HG03439 (cell line): ENCODE results near the gene SMIM24.
A peak's percentile ranks its signal among the peaks of the same experiment; 100 is the strongest.
"Not testable (repeated sequence)": the region's sequence is repeated elsewhere in the genome, so short reads cannot be mapped to it uniquely, and the experiment has no call there.

Source experiments
- ATAC-seq: cut with Tn5 transposase; IDR thresholded peaks from one replicate; pipeline ENCODE4 v1.9.1; 2021; ENCODE audit warnings: mild to moderate bottlenecking, moderate library complexity; ENCODE audit not compliant: unreplicated experiment

SMIM24 gene

GRCh38 chr19:3457528-3458228 is 22.6 kb downstream of the SMIM24 start:
- no peak for ATAC-seq

DNA sequence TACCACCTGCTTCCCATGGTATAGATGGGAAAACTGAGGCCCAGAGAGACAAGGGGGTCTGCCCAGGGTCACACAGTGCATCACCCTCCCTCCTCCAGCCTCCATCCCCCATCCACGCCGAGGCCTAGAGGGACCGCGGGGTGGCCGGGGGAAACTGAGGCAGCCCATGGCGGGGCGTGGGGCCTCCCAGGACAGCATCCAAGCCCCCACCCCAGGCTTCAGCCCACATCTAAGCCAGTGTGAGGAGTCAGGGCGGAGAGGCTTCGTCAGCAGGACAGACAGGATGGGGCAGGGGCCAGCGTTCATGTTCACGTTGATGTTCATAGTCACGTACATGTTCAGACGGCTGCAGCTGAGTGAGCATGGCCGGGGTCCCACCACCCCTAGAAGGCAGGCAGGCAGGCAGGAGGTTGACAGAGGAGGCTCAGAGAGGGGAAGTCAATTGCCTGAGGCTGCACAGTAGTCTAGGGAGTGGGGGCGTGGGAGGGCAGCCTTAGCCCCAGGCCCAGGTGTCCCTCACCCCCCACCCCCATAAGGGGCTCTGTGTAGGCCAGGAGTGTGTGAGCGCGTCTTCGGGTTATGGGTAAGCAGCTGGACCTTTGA is 23.3 kb downstream of the SMIM24 start:
- no peak for ATAC-seq

DNA sequence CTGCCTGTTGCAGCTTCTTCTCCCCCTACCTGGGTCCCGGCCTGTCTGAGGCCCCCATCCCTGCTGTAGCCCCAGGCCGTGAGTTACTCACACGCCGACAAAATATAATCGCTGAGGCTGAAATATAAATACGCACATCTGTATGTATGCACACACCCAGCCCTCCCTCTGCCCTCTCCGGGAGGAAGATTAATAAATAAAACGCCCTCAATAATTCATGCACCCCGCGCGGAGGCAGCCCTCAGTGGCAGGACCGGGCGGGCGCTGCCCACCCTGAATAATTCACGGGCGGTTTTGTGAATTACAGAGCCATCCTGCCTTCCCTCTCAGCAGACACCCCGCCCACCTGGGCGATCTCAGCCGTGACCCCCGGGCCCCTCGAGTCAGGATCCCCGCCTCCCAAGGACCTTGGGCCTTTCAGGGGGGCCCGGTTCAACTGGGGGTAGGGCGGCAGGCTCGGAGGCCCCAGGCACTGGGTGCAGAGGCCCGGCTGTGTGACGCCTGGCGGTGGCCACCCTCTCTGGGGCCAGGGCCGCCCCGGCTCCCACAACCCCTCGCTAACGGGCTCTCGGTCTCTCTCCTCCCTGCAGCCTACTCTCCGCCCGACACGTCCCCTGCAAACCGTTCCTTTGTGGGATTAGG is 24.2 kb downstream of the SMIM24 start:
- no peak for ATAC-seq

GRCh38 chr19:3455393-3455955 is 24.9 kb downstream of the SMIM24 start:
- no peak for ATAC-seq

GRCh38 chr19:3454656-3455392 is 25.5 kb downstream of the SMIM24 start:
- ATAC-seq: no peak

- no peak for ATAC-seq
Observed at GRCh38 chr19:3453840-3454239, 26.5 kb downstream of the SMIM24 start.

DNA sequence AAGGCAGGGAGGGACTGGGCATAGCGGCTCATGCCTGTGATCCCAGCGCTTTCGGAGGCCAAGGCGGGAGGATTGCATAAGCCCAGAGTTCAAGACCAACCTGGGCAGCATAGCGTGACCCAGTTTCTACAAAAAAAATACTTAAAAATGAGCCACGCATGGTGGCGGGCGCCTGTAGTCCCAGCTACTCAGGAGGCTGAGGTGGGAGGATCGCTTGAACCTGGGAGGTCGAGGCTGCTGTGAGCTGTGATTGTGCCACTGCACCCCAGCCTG is 27.4 kb downstream of the SMIM24 start:
- not testable (repeated sequence) for ATAC-seq

DNA sequence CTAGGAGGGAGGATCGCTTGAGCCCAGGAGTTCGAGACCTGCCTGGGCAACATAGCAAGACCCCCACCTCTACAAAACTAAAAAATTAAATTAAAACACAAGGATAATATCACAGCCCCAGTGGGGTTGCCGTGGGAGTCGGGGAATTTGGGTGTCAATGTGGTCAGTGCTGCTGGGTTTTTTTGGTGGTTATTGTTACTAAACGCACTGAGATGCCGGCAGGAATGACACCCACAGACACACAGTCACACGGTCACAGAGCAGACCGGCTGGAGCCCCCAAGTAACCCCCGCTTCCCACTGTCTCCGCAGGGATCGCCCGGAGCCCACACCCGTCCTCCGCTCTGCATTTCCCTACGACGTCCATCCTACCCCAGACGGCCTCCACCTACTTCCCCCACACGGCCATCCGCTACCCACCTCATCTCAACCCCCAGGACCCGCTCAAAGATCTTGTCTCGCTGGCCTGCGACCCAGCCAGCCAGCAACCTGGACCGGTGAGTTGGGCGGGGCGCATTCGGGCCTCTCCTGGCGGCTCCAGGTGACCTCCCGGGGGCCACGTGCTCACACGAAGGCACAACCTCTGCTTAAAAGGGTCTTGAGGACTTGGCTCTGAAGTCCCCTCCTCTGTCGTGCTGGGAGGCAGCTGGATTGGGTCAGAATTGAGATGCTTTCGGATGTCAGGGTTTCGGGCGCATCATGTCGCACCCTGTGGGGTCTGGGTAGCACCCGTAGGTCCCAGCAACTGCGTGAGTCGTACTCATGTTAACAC is 28.0 kb downstream of the SMIM24 start:
- no peak for ATAC-seq

GRCh38 chr19:3451451-3451866 is 28.9 kb downstream of the SMIM24 start:
- ATAC-seq: no peak

GRCh38 chr19:3450796-3451411 is 29.4 kb downstream of the SMIM24 start:
- ATAC-seq: peak; percentile 51

DNA sequence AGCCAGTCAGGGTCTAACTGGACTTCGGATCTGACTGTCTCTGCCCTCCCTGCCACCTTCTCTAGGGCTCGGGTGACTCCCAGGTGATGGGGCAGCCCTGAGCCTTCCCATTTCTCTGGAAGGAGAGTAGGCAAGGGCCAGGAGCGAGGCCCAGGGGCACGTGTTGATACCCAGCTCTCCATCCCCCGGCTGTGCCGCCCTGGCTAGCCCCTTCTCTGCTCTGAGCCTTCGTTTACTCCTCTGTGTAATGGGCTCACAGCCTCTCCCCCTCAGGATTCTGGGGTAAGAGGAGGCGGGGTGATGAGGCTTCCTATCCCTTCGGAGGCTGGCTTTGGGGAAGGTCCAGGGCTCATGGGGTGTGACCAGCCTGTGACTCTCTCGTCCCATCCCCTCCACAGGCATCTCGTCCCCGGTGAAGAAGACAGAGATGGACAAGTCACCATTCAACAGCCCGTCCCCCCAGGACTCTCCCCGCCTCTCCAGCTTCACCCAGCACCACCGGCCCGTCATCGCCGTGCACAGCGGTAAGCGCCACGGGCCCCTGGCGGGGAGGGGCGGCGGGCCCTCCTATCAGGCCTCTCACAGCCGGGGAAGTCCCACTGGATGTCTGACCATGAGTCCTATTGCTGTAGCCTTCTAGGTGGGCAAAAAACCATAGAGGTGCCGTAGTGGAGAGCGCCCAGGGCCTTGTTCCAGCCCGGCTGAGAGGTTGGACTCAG is 31.6 kb downstream of the SMIM24 start:
- ATAC-seq: no peak

DNA sequence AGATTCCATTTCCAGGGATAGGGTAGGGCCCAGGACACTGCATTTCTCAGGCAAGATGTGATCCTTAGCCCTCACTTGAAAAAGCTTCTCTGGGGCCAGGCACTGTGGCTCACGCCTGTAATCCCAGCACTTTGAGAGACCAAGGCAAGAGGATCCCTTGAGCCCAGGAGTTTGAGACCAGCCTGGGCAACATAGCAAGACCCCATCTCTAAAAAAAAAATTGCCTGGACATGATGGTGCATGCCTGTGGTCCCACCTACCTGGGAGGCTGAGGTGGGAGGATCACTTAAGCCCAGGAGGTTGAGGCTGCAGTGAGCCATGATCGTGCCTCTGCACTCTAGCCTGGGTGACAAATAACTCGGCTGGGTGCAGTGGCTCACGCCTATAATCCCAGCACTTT is 33.7 kb downstream of the SMIM24 start:
- not testable (repeated sequence) for ATAC-seq

- ATAC-seq: no peak
Observed at GRCh38 chr19:3444695-3445234, 35.6 kb downstream of the SMIM24 start.

DNA sequence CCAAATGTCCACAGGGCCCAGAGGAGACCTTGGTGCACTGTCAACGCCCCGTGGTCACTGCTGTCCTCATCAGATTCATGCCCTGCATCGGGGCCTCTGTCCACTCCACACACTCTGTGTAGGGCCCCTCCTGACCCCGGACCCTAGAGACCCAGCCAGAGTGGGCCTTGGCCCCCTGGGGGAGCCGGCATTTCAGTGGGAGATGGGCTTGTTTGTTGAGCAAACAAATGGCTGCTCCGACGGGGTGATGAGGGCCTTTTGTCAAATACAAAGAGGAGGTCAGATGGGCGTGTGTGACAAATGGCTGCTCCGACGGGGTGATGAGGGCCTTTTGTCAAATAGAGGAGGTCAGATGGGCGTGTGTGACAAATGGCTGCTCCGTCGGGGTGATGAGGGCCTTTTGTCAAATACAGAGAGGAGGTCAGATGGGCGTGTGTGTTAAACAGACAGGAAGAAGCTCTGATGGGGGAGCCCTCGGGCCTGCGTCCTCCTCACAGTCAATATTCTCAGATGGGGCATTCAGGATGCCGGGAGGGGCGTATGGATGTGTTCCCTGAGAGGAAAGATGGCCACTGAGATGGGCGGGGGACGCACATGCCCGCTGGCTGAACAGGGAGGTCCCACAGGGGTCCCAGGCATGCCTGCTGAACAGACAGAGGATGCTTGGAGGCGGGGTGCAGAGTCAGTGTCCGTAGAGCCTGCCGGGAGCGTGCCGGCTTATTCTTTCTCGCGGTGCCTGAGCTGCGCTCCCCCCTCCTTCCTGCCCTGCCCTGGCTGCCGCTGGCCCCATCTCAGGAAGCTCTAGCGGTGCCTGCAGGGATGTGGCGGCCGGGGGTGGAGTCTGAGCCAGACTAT is 36.3 kb downstream of the SMIM24 start:
- ATAC-seq: no peak

DNA sequence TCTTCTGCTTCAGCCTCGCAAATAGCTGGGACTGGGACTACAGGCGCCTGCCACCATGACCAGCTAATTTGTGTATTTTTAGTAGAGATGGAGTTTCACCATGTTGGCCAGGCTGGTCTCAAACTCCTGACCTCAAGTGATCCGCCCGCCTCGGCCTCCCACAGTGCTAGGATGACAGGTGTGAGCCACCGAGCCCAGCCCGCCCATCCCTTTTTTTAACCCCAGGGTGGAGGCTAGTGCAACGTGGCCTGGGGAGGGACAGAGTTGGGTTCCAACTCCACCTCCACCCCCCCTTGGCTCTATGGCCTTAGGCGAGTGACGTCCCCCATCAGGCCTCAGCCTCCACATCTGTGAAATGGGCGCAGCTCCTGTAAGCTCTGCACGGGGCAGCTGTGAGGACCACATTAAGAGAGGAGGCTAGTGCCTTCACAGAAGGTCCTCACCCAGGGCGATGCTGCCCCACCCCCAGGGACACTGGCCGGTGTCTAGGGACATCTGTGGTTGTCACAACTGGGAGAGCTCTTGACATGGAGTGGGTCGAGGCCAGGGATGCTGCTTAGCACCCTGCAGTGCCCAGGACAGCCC is 37.7 kb downstream of the SMIM24 start:
- no peak for ATAC-seq

DNA sequence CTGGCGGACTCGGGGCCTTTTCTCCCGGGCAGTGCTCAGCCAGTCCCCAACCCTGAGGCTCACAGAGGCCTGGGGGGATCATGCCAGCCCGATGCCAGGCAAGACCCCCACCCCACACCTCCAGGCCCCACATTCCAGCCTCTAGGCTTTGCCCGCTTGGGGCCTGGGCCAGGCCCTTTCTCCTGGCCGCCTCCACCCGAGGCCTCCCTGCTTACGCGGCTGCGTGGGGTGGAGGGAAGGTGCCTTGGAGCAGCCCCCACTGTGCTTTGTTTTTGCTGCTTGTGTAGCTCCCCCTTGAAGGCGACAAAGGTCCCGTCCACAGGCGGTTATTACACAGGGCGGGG is 38.4 kb downstream of the SMIM24 start:
- ATAC-seq: no peak

GRCh38 chr19:3441089-3441985 is 39.0 kb downstream of the SMIM24 start:
- no peak for ATAC-seq
